Thyroid gland (tissue), 4 donors: ENCODE results near the gene MSX2. TPM values are rescaled to one million over a fixed set of nuclear protein-coding genes. Genes with fewer than 3 reads are reported as not detected.

Experiments used
- DNase-seq, 2 donors: peaks; one replicate each; pipeline ENCODE4 v3.0.0-alpha.2; 2019
- H3K27ac ChIP-seq, 3 donors: fragments of 200-600 bp; sonication (generic); 1 replicate in 2 of 3; 2 replicates in 1 of 3; pipeline ENCODE4 v1.5.1; 2016 to 2019; ENCODE audit warnings: mild to moderate bottlenecking in 1 of 3, moderate library complexity in 1 of 3
- H3K27me3 ChIP-seq: fragments of 200-600 bp; sonication (generic); one replicate; pipeline ENCODE4 v1.5.1; 2019
- H3K36me3 ChIP-seq, 2 donors: fragments of 200-600 bp; sonication (generic); one replicate each; pipeline ENCODE4 v1.5.1; 2016 to 2019
- H3K4me1 ChIP-seq, 2 donors: fragments of 200-600 bp; sonication (generic); one replicate each; pipeline ENCODE4 v1.5.1; 2017 to 2019
- H3K4me3 ChIP-seq, 3 donors: fragments of 200-600 bp; sonication (generic); replicated peaks in 1 of 3; 1 replicate in 2 of 3; 2 replicates in 1 of 3; pipeline ENCODE4 v1.5.1; 2016; ENCODE audit warnings: mild to moderate bottlenecking in 1 of 3
- H3K9me3 ChIP-seq: fragments of 200-600 bp; sonication (generic); one replicate; pipeline ENCODE4 v1.5.1; 2017
- POLR2A ChIP-seq, 2 donors: fragments of 450-650 bp; IDR thresholded peaks; one replicate each; pipeline ENCODE4 v1.6.1; 2017; ENCODE audit warnings: antibody characterized with exemption in 2 of 2, mild to moderate bottlenecking in 2 of 2, moderate library complexity in 1 of 2
- WGBS, 2 donors: methylation state at CpG; one replicate each; pipeline ENCODE4 v1.1.5; 2017; 5-methylcytosine and 5-hydroxymethylcytosine counted together
- intact Hi-C: fragments of 100-400 bp; cut with DNase I; formaldehyde crosslinking; loops from one replicate; pipeline ENCODE4 v1.15.1; 2023
- total RNA-seq, 4 donors: library from RNA; depleted of rRNA; stranded (reverse); fragments of >200 nt; gene quantifications; one replicate each; pipeline ENCODE4 v1.2.3, GENCODE V29; 2016
- TF ChIP-seq, protein P1 (sequence below), 6 experiments: fragments of 200-600 bp in 3 of 6; fragments of 450-650 bp in 3 of 6; sonication (generic) in 3 of 6; IDR thresholded peaks; one replicate each; pipeline ENCODE4 v1.5.1; 2016 to 2019; ENCODE audit warnings: antibody characterized with exemption in 6 of 6, mild to moderate bottlenecking in 2 of 6, inconsistent platforms in 1 of 6, moderate library complexity in 1 of 6

The MSX2 gene
- total RNA-seq, 4 donors from 2014 or later, result 0.29 to 1.3 (median 0.42) TPM

DNA sequence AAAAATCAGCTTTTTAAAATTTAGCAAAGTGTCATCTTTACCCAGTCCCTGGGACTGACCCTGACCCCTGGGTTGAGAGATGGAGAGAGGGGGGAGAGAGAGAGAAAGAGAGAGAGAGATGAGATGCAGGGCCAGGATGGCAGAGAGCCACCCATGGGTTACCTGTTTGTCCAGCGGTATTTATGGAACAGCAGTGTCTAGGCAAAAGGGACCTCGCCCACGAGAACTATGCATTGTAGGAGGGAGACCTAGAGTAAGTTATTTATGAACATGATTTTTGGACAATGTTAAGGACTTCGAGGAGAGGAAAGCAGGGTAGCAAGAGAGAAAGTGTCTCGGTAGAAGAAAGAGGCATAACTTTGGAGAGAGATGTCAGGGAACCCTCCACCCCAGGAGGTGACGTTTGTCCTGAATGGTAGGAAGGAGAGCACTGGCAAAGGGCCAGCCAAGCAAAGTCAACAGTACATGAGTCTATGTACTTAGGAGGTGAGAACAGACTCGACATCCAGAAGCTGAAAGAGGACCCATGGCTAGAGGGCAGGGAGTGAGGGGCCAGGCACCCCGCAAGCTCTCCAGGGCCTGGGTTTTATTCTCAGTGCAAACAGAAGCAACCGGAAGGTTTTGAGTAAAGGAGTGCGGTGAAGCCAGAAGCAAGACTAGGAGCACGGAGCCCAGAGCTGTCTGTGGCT lies 30.5 kb upstream of the MSX2 start:
- Histone ChIP-seq H3K4me3 (no peak overlapping the region), H3K9me3 (no peaks in the 10 kb centered on the region), H3K4me1 (peaks cover 0 to 3% of the 10 kb centered on the region in 2 donors), H3K27me3 (peaks cover 20% of the 10 kb centered on the region), H3K27ac (no peak overlapping the region), H3K36me3 (no peaks in the 10 kb centered on the region)
- intact Hi-C loops, result no loop called here
- WGBS, 2 donors, result 19% methylated on average over 10 to 11 of the region's 11 CpGs
- TF ChIP-seq POLR2A (IDR thresholded peaks at IDR 0.05), result no peak
- TF ChIP-seq, protein P1, sequence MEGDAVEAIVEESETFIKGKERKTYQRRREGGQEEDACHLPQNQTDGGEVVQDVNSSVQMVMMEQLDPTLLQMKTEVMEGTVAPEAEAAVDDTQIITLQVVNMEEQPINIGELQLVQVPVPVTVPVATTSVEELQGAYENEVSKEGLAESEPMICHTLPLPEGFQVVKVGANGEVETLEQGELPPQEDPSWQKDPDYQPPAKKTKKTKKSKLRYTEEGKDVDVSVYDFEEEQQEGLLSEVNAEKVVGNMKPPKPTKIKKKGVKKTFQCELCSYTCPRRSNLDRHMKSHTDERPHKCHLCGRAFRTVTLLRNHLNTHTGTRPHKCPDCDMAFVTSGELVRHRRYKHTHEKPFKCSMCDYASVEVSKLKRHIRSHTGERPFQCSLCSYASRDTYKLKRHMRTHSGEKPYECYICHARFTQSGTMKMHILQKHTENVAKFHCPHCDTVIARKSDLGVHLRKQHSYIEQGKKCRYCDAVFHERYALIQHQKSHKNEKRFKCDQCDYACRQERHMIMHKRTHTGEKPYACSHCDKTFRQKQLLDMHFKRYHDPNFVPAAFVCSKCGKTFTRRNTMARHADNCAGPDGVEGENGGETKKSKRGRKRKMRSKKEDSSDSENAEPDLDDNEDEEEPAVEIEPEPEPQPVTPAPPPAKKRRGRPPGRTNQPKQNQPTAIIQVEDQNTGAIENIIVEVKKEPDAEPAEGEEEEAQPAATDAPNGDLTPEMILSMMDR (IDR thresholded peaks at IDR 0.05), result no peak
- DNase-seq, result peak; percentile 52 to 55

DNA sequence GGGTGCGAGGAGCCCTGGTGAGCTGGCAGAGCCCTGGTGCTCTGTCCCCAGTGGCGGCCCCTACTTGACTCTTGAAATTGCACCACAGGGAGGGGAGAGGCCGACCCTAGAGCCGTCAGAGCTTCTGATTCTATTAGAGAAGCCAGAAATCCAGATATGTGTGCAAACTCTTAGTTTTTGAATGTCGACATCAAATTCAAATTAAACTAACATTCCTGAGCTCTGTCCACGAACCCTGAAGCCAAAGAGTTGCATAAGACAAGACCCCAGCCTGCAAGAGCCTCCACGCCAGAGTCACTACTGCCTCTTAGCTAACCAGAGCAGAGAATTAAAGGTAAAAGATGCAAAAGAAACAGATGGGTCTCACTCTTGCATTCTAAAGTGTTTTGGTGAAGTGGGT lies 29.8 kb upstream of the MSX2 start:
- Histone ChIP-seq H3K9me3 (no peaks in the 10 kb centered on the region), H3K4me3 (no peak overlapping the region), H3K27ac (no peak overlapping the region), H3K4me1 (peaks cover 0 to 3% of the 10 kb centered on the region in 2 donors), H3K27me3 (peaks cover 16% of the 10 kb centered on the region), H3K36me3 (no peaks in the 10 kb centered on the region)
- DNase-seq, result no peak
- 9 to 19% methylated on average over 7 of the region's 7 CpGs for WGBS, 2 donors
- TF ChIP-seq, protein P1 (IDR thresholded peaks at IDR 0.05), result no peak
- no peak for TF ChIP-seq POLR2A (IDR thresholded peaks at IDR 0.05)
- intact Hi-C loops, result no loop called here

DNA sequence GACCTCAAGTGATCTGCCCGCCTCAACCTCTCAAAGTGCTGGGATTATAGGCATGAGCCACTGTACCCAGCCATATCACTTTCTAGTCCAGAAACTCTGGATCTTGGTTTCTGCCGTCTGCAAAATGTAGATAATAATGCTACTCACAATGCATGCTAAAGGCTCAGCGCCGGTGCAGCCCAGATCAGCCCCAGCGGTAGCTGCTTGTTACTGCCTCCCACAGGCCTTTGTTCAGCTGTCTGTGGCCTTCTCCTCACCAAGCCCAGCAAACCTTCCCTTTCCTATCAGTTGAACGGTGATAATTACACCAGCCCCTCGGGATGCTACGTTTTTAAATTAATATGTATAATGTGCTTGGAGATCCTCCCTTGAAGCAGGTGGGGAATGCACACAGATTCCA lies 26.2 kb upstream of the MSX2 start:
- intact Hi-C loops, result no loop called here
- Histone ChIP-seq H3K9me3 (no peaks in the 10 kb centered on the region), H3K4me3 (no peak overlapping the region), H3K27me3 (peaks cover 1% of the 10 kb centered on the region), H3K4me1 (no peaks in the 10 kb centered on the region), H3K36me3 (no peaks in the 10 kb centered on the region), H3K27ac (no peak overlapping the region)
- WGBS, 2 donors, result 50 to 59% methylated on average over 8 of the region's 8 CpGs
- no peak for DNase-seq
- TF ChIP-seq, protein P1 (IDR thresholded peaks at IDR 0.05), result no peak
- no peak for TF ChIP-seq POLR2A (IDR thresholded peaks at IDR 0.05)

DNA sequence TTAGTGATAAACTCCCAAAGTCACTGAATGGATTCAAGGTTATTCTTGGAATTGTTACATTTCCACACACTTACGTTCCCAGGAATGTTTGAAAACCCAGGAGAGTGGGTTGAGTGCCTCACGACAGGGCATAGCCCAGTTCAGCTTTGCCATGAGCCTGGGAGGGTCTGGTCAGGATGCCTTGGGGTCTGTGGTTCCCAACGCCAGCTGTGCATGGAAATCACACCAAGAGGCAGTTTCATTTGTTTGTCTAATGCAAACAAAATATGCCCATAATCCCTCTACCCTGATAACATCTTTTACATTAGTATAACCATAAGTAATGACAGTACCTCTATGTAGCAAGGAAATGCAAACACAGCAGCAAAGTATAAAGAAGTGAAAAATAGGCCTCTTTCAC lies 25.3 kb upstream of the MSX2 start:
- no peaks in the 10 kb centered on the region for H3K27me3 ChIP-seq
- DNase-seq, result no peak
- WGBS, 2 donors, result 72 to 77% methylated on average over 3 of the region's 3 CpGs
- no peaks in the 10 kb centered on the region for H3K9me3 ChIP-seq
- H3K4me1 ChIP-seq, result no peaks in the 10 kb centered on the region
- H3K27ac ChIP-seq, result no peak overlapping the region
- intact Hi-C loops, result no loop called here
- TF ChIP-seq, protein P1 (IDR thresholded peaks at IDR 0.05), result no peak
- TF ChIP-seq POLR2A (IDR thresholded peaks at IDR 0.05), result no peak
- H3K4me3 ChIP-seq, result no peak overlapping the region
- H3K36me3 ChIP-seq, result no peaks in the 10 kb centered on the region

DNA sequence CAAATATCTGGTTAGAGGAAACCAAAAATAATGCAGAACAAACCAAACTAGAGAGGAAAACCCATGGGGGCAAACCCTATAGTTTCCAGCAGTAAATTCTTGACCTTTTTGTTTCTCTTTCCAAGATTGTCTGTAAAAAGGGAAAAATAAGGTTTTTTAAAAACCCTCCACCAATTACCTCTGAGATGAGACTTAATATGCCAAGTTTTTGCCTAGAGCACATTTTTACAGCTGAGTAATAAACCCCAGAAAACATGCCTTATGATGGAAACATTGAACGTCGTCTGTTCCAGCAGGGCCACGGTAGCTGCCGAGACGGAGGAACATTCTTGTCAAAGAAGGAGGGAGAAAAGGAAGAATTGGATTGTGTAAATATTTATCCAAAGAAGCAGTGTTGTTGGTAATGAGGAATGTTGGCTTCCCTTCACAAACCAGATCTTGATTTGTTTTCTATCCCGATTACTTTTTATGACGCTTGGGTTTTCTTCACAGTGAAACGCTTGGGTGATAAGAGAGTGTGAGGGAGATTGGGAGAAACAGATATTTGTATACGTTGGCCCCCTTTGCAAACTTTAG lies 17.3 kb upstream of the MSX2 start:
- WGBS, 2 donors, result 26% methylated on average over 9 of the region's 9 CpGs
- TF ChIP-seq, protein P1 (IDR thresholded peaks at IDR 0.05), result no peak
- TF ChIP-seq POLR2A (IDR thresholded peaks at IDR 0.05), result no peak
- Histone ChIP-seq H3K27ac (no peak overlapping the region), H3K9me3 (no peaks in the 10 kb centered on the region), H3K27me3 (no peaks in the 10 kb centered on the region), H3K36me3 (no peaks in the 10 kb centered on the region), H3K4me3 (no peak overlapping the region), H3K4me1 (no peaks in the 10 kb centered on the region)
- intact Hi-C loops, result no loop called here
- no peak for DNase-seq
